T-cell (primary cell): ENCODE data around the gene ABI1. TPM values are rescaled to one million over a fixed set of nuclear protein-coding genes. Genes with fewer than 3 reads are reported as not detected.

Experiments
- ATAC-seq, 4 experiments: fragments of 200-7000 bp in 3 of 4; fragments of 150-1000 bp in 1 of 4; cut with Tn5 transposase; replicated peaks in 1 of 4; 1 replicate in 3 of 4; 2 replicates in 1 of 4; pipeline ENCODE4 v1.10.0; 2021; ENCODE audit warnings: moderate library complexity in 3 of 4, mild to moderate bottlenecking in 2 of 4, moderate number of reproducible peaks in 1 of 4
- CTCF ChIA-PET, 2 donors: fragments of 300-600 bp; sonication (Branson Sonifier 250); formaldehyde crosslinking; loops; one replicate each; lab custom pipeline; 2022; ENCODE audit warnings: antibody characterized with exemption in 2 of 2; lab: Charles Lee
- POLR2A ChIA-PET, 2 donors: fragments of 300-600 bp; sonication (Branson Sonifier 250); formaldehyde crosslinking; loops; one replicate each; lab custom pipeline; 2022; ENCODE audit warnings: antibody characterized with exemption in 2 of 2; lab: Charles Lee
- DNase-seq, 35 experiments: peaks; one replicate each; pipeline versions ENCODE4 v3.0.0 to v3.0.0-alpha.2; 2013 to 2023
- H3K27ac ChIP-seq: one replicate; pipeline ENCODE4 v1.5.1; 2013; ENCODE audit warnings: low read length
- H3K27me3 ChIP-seq, 2 experiments: replicated peaks in 1 of 2; 1 replicate in 1 of 2; 2 replicates in 1 of 2; pipeline versions ENCODE4 v1.6.1 to v1.7.0; 2013; ENCODE audit warnings: low read length in 1 of 2, mixed read lengths in 1 of 2; ENCODE audit not compliant: control insufficient read depth in 2 of 2, insufficient read depth in 2 of 2; ENCODE audit errors: extremely low read depth in 1 of 2
- H3K36me3 ChIP-seq, 2 donors: 1 replicate in 1 of 2; 2 replicates in 1 of 2; pipeline versions ENCODE4 v1.6.1 to v1.7.0; 2013; ENCODE audit warnings: low read length in 1 of 2; ENCODE audit not compliant: control insufficient read depth in 2 of 2, insufficient read depth in 1 of 2; ENCODE audit errors: extremely low read depth in 1 of 2
- H3K4me1 ChIP-seq, 2 experiments: 1 replicate in 1 of 2; 2 replicates in 1 of 2; pipeline versions ENCODE4 v1.6.1 to v1.7.0; 2013; ENCODE audit warnings: low read length in 2 of 2, mixed read lengths in 1 of 2; ENCODE audit not compliant: insufficient read depth in 2 of 2, control insufficient read depth in 1 of 2; ENCODE audit errors: extremely low read depth in 1 of 2
- H3K4me3 ChIP-seq, 2 donors: 1 replicate in 1 of 2; 2 replicates in 1 of 2; pipeline versions ENCODE4 v1.5.1 to v1.7.0; 2013; ENCODE audit warnings: mild to moderate bottlenecking in 2 of 2, low read length in 1 of 2, moderate library complexity in 1 of 2; ENCODE audit not compliant: control insufficient read depth in 1 of 2; ENCODE audit errors: extremely low read depth in 1 of 2
- H3K9me3 ChIP-seq: 2 replicates; pipeline ENCODE4 v1.7.0; 2013
- H3K27ac Mint-ChIP-seq, 2 donors: one replicate each; pipeline ENCODE4 v1.8.0; 2020 to 2021; ENCODE audit warnings: mild to moderate bottlenecking in 2 of 2, mixed read lengths in 2 of 2
- H3K27me3 Mint-ChIP-seq, 2 donors: one replicate each; pipeline ENCODE4 v1.8.0; 2021 to 2022; ENCODE audit warnings: mixed read lengths in 2 of 2
- H3K36me3 Mint-ChIP-seq: one replicate; pipeline ENCODE4 v1.8.0; 2021; ENCODE audit warnings: mixed read lengths
- H3K4me1 Mint-ChIP-seq, 3 donors: one replicate each; pipeline ENCODE4 v1.8.0; 2020 to 2022; ENCODE audit warnings: mixed read lengths in 3 of 3, mild to moderate bottlenecking in 1 of 3
- H3K4me3 Mint-ChIP-seq, 3 donors: one replicate each; pipeline ENCODE4 v1.8.0; 2020 to 2022; ENCODE audit warnings: mild to moderate bottlenecking in 3 of 3, mixed read lengths in 3 of 3, moderate library complexity in 3 of 3
- H3K9me3 Mint-ChIP-seq, 3 donors: one replicate each; pipeline ENCODE4 v1.8.0; 2020 to 2022; ENCODE audit warnings: mixed read lengths in 3 of 3
- WGBS: methylation state at CpG from one replicate; pipeline ENCODE4 v1.1.5; 2013; ENCODE audit warnings: missing lambda C conversion rate; ENCODE audit not compliant: insufficient coverage; 5-methylcytosine and 5-hydroxymethylcytosine counted together
- total RNA-seq, 35 experiments: library from RNA in 6 of 35; stranded (reverse) in 6 of 35; fragments of 120-200 nt in 1 of 35; gene quantifications; one replicate each; pipeline versions ENCODE4 v1.2.1 to v1.2.4 and lab custom pipeline; 2013 to 2026

ABI1 gene
- total RNA-seq, 5 donors from 2014 or later (not counting 1 experiment from before 2014, with no cell fraction given), result 51.9 to 78.8 (median 60.0) TPM

GRCh38 chr10:26841733-26842317 lies 18.9 kb downstream of the ABI1 start:
- 60% methylated on average over 1 of the region's 3 CpGs for WGBS
- Mint-ChIP-seq H3K27ac (no peak overlapping the region), H3K4me1 (peaks cover 81 to 88% (median 82%) of the 10 kb centered on the region in 3 donors), H3K4me3 (no peak overlapping the region), H3K36me3 (peaks cover 36% of the 10 kb centered on the region), H3K27me3 (no peaks in the 10 kb centered on the region), H3K9me3 (no peaks in the 10 kb centered on the region)
- peak in 4 of 35 experiments; percentile 3 to 19 (median 18) for DNase-seq
- ChIA-PET POLR2A (interaction anchor here in 1 of 2 donors (0.6 to 0.7 kb wide), 2 partner anchors 15 to 406 kb away, joined by 3 to 4 read pairs; no protein-coding TSS in a partner anchor), CTCF (no interaction called here)
- Histone ChIP-seq H3K27ac (no peak overlapping the region), H3K36me3 (peaks cover 0 to 3% of the 10 kb centered on the region in 2 donors), H3K9me3 (no peaks in the 10 kb centered on the region), H3K27me3 (no peaks in the 10 kb centered on the region), H3K4me1 (peaks cover 5 to 42% of the 10 kb centered on the region in 2 experiments), H3K4me3 (no peak overlapping the region)
- ATAC-seq, result peak in 1 of 4 experiments; percentile 19

GRCh38 chr10:26840938-26841732 lies 19.6 kb downstream of the ABI1 start:
- no peak for DNase-seq
- peaks cover 80 to 88% (median 81%) of the 10 kb centered on the region in 3 donors for H3K4me1 Mint-ChIP-seq
- H3K36me3 ChIP-seq, result peaks cover 0 to 3% of the 10 kb centered on the region in 2 donors
- ChIA-PET POLR2A (interaction anchor here (0.6 to 0.8 kb wide), 3 partner anchors 246 to 475 kb away, joined by 3 to 5 read pairs (median 3); no protein-coding TSS in a partner anchor), CTCF (interaction anchor here in 1 of 2 donors (0.6 to 1.1 kb wide), 2 partner anchors 15 to 22 kb away, joined by 3 read pairs; no protein-coding TSS in a partner anchor)
- no peaks in the 10 kb centered on the region for H3K9me3 ChIP-seq
- no peak for ATAC-seq
- no peak overlapping the region for H3K4me3 Mint-ChIP-seq
- H3K27me3 ChIP-seq, result no peaks in the 10 kb centered on the region
- no peaks in the 10 kb centered on the region for H3K9me3 Mint-ChIP-seq
- H3K27me3 Mint-ChIP-seq, result no peaks in the 10 kb centered on the region
- H3K27ac ChIP-seq, result no peak overlapping the region
- peaks cover 5 to 39% of the 10 kb centered on the region in 2 experiments for H3K4me1 ChIP-seq
- H3K4me3 ChIP-seq, result no peak overlapping the region
- H3K27ac Mint-ChIP-seq, result no peak overlapping the region
- peaks cover 37% of the 10 kb centered on the region for H3K36me3 Mint-ChIP-seq

- Mint-ChIP-seq H3K4me1 (peaks cover 73 to 81% (median 75%) of the 10 kb centered on the region in 3 donors), H3K9me3 (no peaks in the 10 kb centered on the region), H3K4me3 (peak overlapping the region in 1 of 3 donors; percentile 18), H3K27ac (peak overlapping the region; percentile 62 to 68), H3K27me3 (no peaks in the 10 kb centered on the region), H3K36me3 (peaks cover 37% of the 10 kb centered on the region)
- WGBS, result 20% methylated on average over 1 of the region's 3 CpGs
- H3K36me3 ChIP-seq, result peaks cover 0 to 2% of the 10 kb centered on the region in 2 donors
- ATAC-seq (no peak), DNase-seq (no peak)
- no peak overlapping the region for H3K27ac ChIP-seq
- ChIA-PET POLR2A (interaction anchor here (0.6 to 0.7 kb wide), 2 partner anchors 11 to 398 kb away, joined by 3 to 6 read pairs; no protein-coding TSS in a partner anchor), CTCF (interaction anchor here in 1 of 2 donors (1.1 kb wide), 1 partner anchor 23 kb away, joined by 3 read pairs; no protein-coding TSS in a partner anchor)
- peaks cover 5 to 33% of the 10 kb centered on the region in 2 experiments for H3K4me1 ChIP-seq
- no peaks in the 10 kb centered on the region for H3K9me3 ChIP-seq
- H3K4me3 ChIP-seq, result no peak overlapping the region
- no peaks in the 10 kb centered on the region for H3K27me3 ChIP-seq
Observed at GRCh38 chr10:26839966-26840627, 20.7 kb downstream of the ABI1 start.

GRCh38 chr10:26837139-26837538 lies 23.6 kb downstream of the ABI1 start:
- Mint-ChIP-seq H3K27me3 (no peaks in the 10 kb centered on the region), H3K4me3 (no peak overlapping the region), H3K36me3 (peaks cover 32% of the 10 kb centered on the region), H3K9me3 (no peaks in the 10 kb centered on the region), H3K4me1 (peaks cover 72 to 85% (median 72%) of the 10 kb centered on the region in 3 donors), H3K27ac (no peak overlapping the region)
- Histone ChIP-seq H3K4me3 (no peak overlapping the region), H3K9me3 (no peaks in the 10 kb centered on the region), H3K27me3 (no peaks in the 10 kb centered on the region), H3K36me3 (peaks cover 0 to 4% of the 10 kb centered on the region in 2 donors), H3K4me1 (peaks cover 5 to 25% of the 10 kb centered on the region in 2 experiments), H3K27ac (no peak overlapping the region)
- WGBS, result no CpG with 5 or more reads among the region's 2 CpGs
- ATAC-seq, result no peak
- POLR2A ChIA-PET, result no interaction called here
- CTCF ChIA-PET, result interaction anchor here (0.5 to 0.6 kb wide), 2 partner anchors 37 to 301 kb away, joined by 3 to 4 read pairs; no protein-coding TSS in a partner anchor
- no peak for DNase-seq

- H3K27ac ChIP-seq, result no peak overlapping the region
- H3K9me3 Mint-ChIP-seq, result peaks cover 0 to 4% (median 0%) of the 10 kb centered on the region in 3 donors
- peaks cover 34% of the 10 kb centered on the region for H3K36me3 Mint-ChIP-seq
- ChIA-PET POLR2A (interaction anchor here in 1 of 2 donors (0.7 kb wide), 1 partner anchor 22 kb away, joined by 6 read pairs; no protein-coding TSS in a partner anchor), CTCF (no interaction called here)
- peaks cover 0 to 4% of the 10 kb centered on the region in 2 donors for H3K36me3 ChIP-seq
- 100% methylated on average over 1 of the region's 2 CpGs for WGBS
- no peaks in the 10 kb centered on the region for H3K27me3 Mint-ChIP-seq
- H3K4me1 ChIP-seq, result peaks cover 9 to 24% of the 10 kb centered on the region in 2 experiments
- H3K4me3 Mint-ChIP-seq, result peak overlapping the region in 1 of 3 donors; percentile 5
- H3K27ac Mint-ChIP-seq, result no peak overlapping the region
- DNase-seq (no peak), ATAC-seq (no peak)
- H3K27me3 ChIP-seq, result no peaks in the 10 kb centered on the region
- peaks cover 69 to 83% (median 70%) of the 10 kb centered on the region in 3 donors for H3K4me1 Mint-ChIP-seq
- no peaks in the 10 kb centered on the region for H3K9me3 ChIP-seq
- H3K4me3 ChIP-seq, result no peak overlapping the region
Observed at GRCh38 chr10:26835025-26835424, 25.7 kb downstream of the ABI1 start.
